ENCODE results near the gene DNAJA2.
A peak's percentile ranks its signal among the peaks of the same experiment; 100 is the strongest.

The DNAJA2 gene

GRCh38 chr16:46975908-46976470 is 2.5 kb upstream of the DNAJA2 start:
- no peak overlapping the region for H3K4me3 ChIP-seq (ENCODE audit: low read length)
- no peak for DNase-seq (ENCODE audit: low read depth)
- no peak for TF ChIP-seq CTCF (IDR thresholded peaks at IDR 0.05; ENCODE audit: insufficient read depth, low read depth, low read length, missing control alignments)

GRCh38 chr16:46975165-46975564 is 1.7 kb upstream of the DNAJA2 start:
- TF ChIP-seq CTCF (IDR thresholded peaks at IDR 0.05; ENCODE audit: insufficient read depth, low read depth, low read length, missing control alignments), result no peak
- no peak overlapping the region for H3K4me3 ChIP-seq (ENCODE audit: low read length)
- no peak for DNase-seq (ENCODE audit: low read depth)

GRCh38 chr16:46974352-46974751 is 878 bp upstream of the DNAJA2 start:
- peak; percentile 18 for TF ChIP-seq CTCF (IDR thresholded peaks at IDR 0.05; ENCODE audit: insufficient read depth, low read depth, low read length, missing control alignments)
- DNase-seq (ENCODE audit: low read depth), result peak; percentile 20
- H3K4me3 ChIP-seq (ENCODE audit: low read length), result peak overlapping the region; percentile 78

GRCh38 chr16:46973996-46974324 is 486 bp upstream of the DNAJA2 start:
- DNase-seq (ENCODE audit: low read depth), result no peak
- TF ChIP-seq CTCF (IDR thresholded peaks at IDR 0.05; ENCODE audit: insufficient read depth, low read depth, low read length, missing control alignments), result no peak
- peak overlapping the region; percentile 78 for H3K4me3 ChIP-seq (ENCODE audit: low read length)

GRCh38 chr16:46972429-46973206 is 856 bp downstream of the DNAJA2 start:
- DNase-seq (ENCODE audit: low read depth), result peak; percentile 39
- H3K4me3 ChIP-seq (ENCODE audit: low read length), result peak overlapping the region; percentile 78
- no peak for TF ChIP-seq CTCF (IDR thresholded peaks at IDR 0.05; ENCODE audit: insufficient read depth, low read depth, low read length, missing control alignments)

GRCh38 chr16:46971271-46971670 is 2.2 kb downstream of the DNAJA2 start:
- H3K4me3 ChIP-seq (ENCODE audit: low read length), result no peak overlapping the region
- no peak for DNase-seq (ENCODE audit: low read depth)
- TF ChIP-seq CTCF (IDR thresholded peaks at IDR 0.05; ENCODE audit: insufficient read depth, low read depth, low read length, missing control alignments), result no peak

GRCh38 chr16:46970089-46970488 is 3.4 kb downstream of the DNAJA2 start:
- TF ChIP-seq CTCF (IDR thresholded peaks at IDR 0.05; ENCODE audit: insufficient read depth, low read depth, low read length, missing control alignments), result no peak
- DNase-seq (ENCODE audit: low read depth), result no peak
- no peak overlapping the region for H3K4me3 ChIP-seq (ENCODE audit: low read length)
